Activated CD4-positive, alpha-beta T cell treated with anti-CD3 and anti-CD28 coated beads for 36 hours (primary cell): Measurements from ENCODE around the gene ITIH2. TPM values are rescaled to one million over a fixed set of nuclear protein-coding genes. Genes with fewer than 3 reads are reported as not detected.
"Not testable (repeated sequence)": the region's sequence is repeated elsewhere in the genome, so short reads cannot be mapped to it uniquely, and the experiment has no call there.

Experiments used
- ATAC-seq: fragments of 200-7000 bp; cut with Tn5 transposase; one replicate; pipeline ENCODE4 v1.10.0; 2021; ENCODE audit warnings: mild to moderate bottlenecking, moderate library complexity
- CTCF ChIA-PET: fragments of 350-600 bp; sonication (Branson Sonifier 250); formaldehyde crosslinking; loops from one replicate; lab custom pipeline; 2021; ENCODE audit warnings: antibody characterized with exemption; lab: Charles Lee
- POLR2A ChIA-PET: fragments of 350-600 bp; sonication (Branson Sonifier 250); formaldehyde crosslinking; loops from one replicate; lab custom pipeline; 2021; ENCODE audit warnings: antibody characterized with exemption, inconsistent platforms; lab: Charles Lee
- DNase-seq: peaks from one replicate; pipeline ENCODE4 v3.0.0-alpha.2; 2020
- H3K27ac Mint-ChIP-seq: one replicate; pipeline ENCODE4 v1.8.0; 2021; ENCODE audit warnings: mixed read lengths
- H3K27me3 Mint-ChIP-seq: one replicate; pipeline ENCODE4 v1.8.0; 2021; ENCODE audit warnings: mixed read lengths
- H3K36me3 Mint-ChIP-seq: one replicate; pipeline ENCODE4 v1.8.0; 2021; ENCODE audit warnings: low read depth, mixed read lengths
- H3K4me1 Mint-ChIP-seq: one replicate; pipeline ENCODE4 v1.8.0; 2021; ENCODE audit warnings: mixed read lengths
- H3K4me3 Mint-ChIP-seq: one replicate; pipeline ENCODE4 v1.8.0; 2021; ENCODE audit warnings: mild to moderate bottlenecking, moderate library complexity, mixed read lengths
- H3K9me3 Mint-ChIP-seq: one replicate; pipeline ENCODE4 v1.8.0; 2021; ENCODE audit warnings: low read depth, mixed read lengths
- intact Hi-C, 2 experiments: fragments of 100-400 bp; cut with DNase I in 1 of 2; cut with micrococcal nuclease in 1 of 2; formaldehyde crosslinking; loops; one replicate each; pipeline versions ENCODE4 v1.14.2 to v1.15.1; 2022 to 2024; cut with DNase I, micrococcal nuclease
- total RNA-seq, 2 experiments: library from RNA; stranded (reverse); gene quantifications; one replicate each; pipeline ENCODE4 v1.2.3, GENCODE V29; 2021

Gene ITIH2
- total RNA-seq, 2 experiments from 2014 or later: not detected

- DNase-seq: no peak
- intact Hi-C loops: no loop called here
- Mint-ChIP-seq H3K4me1 (no peaks in the 10 kb centered on the region), H3K36me3 (no peaks in the 10 kb centered on the region), H3K9me3 (no peaks in the 10 kb centered on the region), H3K4me3 (no peak overlapping the region), H3K27me3 (peaks cover 6% of the 10 kb centered on the region), H3K27ac (no peak overlapping the region)
- ChIA-PET POLR2A (no interaction called here), CTCF (no interaction called here)
- no peak for ATAC-seq
Observed at GRCh38 chr10:7710446-7710845, 7.3 kb downstream of the ITIH2 start.

- H3K27me3 Mint-ChIP-seq, H3K36me3 Mint-ChIP-seq, H3K9me3 Mint-ChIP-seq, H3K4me1 Mint-ChIP-seq, intact Hi-C loops, POLR2A ChIA-PET, CTCF ChIA-PET, ATAC-seq, H3K27ac Mint-ChIP-seq, DNase-seq, H3K4me3 Mint-ChIP-seq: not testable (repeated sequence)
Observed at GRCh38 chr10:7711075-7711474, 8.0 kb downstream of the ITIH2 start.

GRCh38 chr10:7715515-7715914 lies 12.4 kb downstream of the ITIH2 start:
- H3K4me1 Mint-ChIP-seq: no peaks in the 10 kb centered on the region
- intact Hi-C loops: no loop called here
- ChIA-PET POLR2A (no interaction called here), CTCF (interaction anchor here (1.6 kb wide), 1 partner anchor 25 kb away, joined by 3 read pairs; no protein-coding TSS in a partner anchor)
- DNase-seq (no peak), ATAC-seq (no peak)
- peaks cover 4% of the 10 kb centered on the region for H3K27me3 Mint-ChIP-seq
- H3K27ac Mint-ChIP-seq: no peak overlapping the region
- no peaks in the 10 kb centered on the region for H3K9me3 Mint-ChIP-seq
- no peak overlapping the region for H3K4me3 Mint-ChIP-seq
- H3K36me3 Mint-ChIP-seq: no peaks in the 10 kb centered on the region

GRCh38 chr10:7717767-7718166 lies 14.7 kb downstream of the ITIH2 start:
- DNase-seq (no peak), ATAC-seq (no peak)
- Mint-ChIP-seq H3K27ac (no peak overlapping the region), H3K4me1 (no peaks in the 10 kb centered on the region), H3K9me3 (no peaks in the 10 kb centered on the region), H3K4me3 (no peak overlapping the region), H3K36me3 (no peaks in the 10 kb centered on the region), H3K27me3 (peaks cover 4% of the 10 kb centered on the region)
- ChIA-PET CTCF (interaction anchor here (0.7 kb wide), 1 partner anchor 1438 kb away, joined by 3 read pairs; no protein-coding TSS in a partner anchor), POLR2A (no interaction called here)
- intact Hi-C loops: no loop called here

GRCh38 chr10:7718685-7719084 lies 15.6 kb downstream of the ITIH2 start:
- POLR2A ChIA-PET: no interaction called here
- H3K27me3 Mint-ChIP-seq: peaks cover 6% of the 10 kb centered on the region
- ATAC-seq (no peak), DNase-seq (no peak)
- no peak overlapping the region for H3K4me3 Mint-ChIP-seq
- H3K36me3 Mint-ChIP-seq: no peaks in the 10 kb centered on the region
- H3K4me1 Mint-ChIP-seq: no peaks in the 10 kb centered on the region
- CTCF ChIA-PET: interaction anchor here (0.7 kb wide), 1 partner anchor 28 kb away, joined by 3 read pairs; no protein-coding TSS in a partner anchor
- no peaks in the 10 kb centered on the region for H3K9me3 Mint-ChIP-seq
- intact Hi-C loops: no loop called here
- no peak overlapping the region for H3K27ac Mint-ChIP-seq

- Mint-ChIP-seq H3K27me3 (peaks cover 6% of the 10 kb centered on the region), H3K27ac (no peak overlapping the region), H3K4me1 (no peaks in the 10 kb centered on the region), H3K36me3 (no peaks in the 10 kb centered on the region), H3K4me3 (no peak overlapping the region), H3K9me3 (no peaks in the 10 kb centered on the region)
- intact Hi-C loops: no loop called here
- CTCF ChIA-PET: interaction anchor here (0.6 kb wide), 1 partner anchor 197 kb away, joined by 3 read pairs; no protein-coding TSS in a partner anchor
- ATAC-seq: no peak
- no peak for DNase-seq
- POLR2A ChIA-PET: no interaction called here
Observed at GRCh38 chr10:7720478-7720877, 17.4 kb downstream of the ITIH2 start.

- ATAC-seq (no peak), DNase-seq (no peak)
- ChIA-PET POLR2A (no interaction called here), CTCF (interaction anchor here (0.7 kb wide), 1 partner anchor 34 kb away, joined by 3 read pairs; no protein-coding TSS in a partner anchor)
- Mint-ChIP-seq H3K4me3 (no peak overlapping the region), H3K36me3 (no peaks in the 10 kb centered on the region), H3K9me3 (no peaks in the 10 kb centered on the region), H3K27ac (no peak overlapping the region), H3K4me1 (no peaks in the 10 kb centered on the region), H3K27me3 (peaks cover 6% of the 10 kb centered on the region)
- intact Hi-C loops: no loop called here
Observed at GRCh38 chr10:7722927-7723529, 19.9 kb downstream of the ITIH2 start.

- DNase-seq (no peak), ATAC-seq (no peak)
- POLR2A ChIA-PET: no interaction called here
- H3K27ac Mint-ChIP-seq: no peak overlapping the region
- CTCF ChIA-PET: no interaction called here
- H3K4me1 Mint-ChIP-seq: no peaks in the 10 kb centered on the region
- no peaks in the 10 kb centered on the region for H3K36me3 Mint-ChIP-seq
- H3K27me3 Mint-ChIP-seq: peaks cover 6% of the 10 kb centered on the region
- no peak overlapping the region for H3K4me3 Mint-ChIP-seq
- H3K9me3 Mint-ChIP-seq: no peaks in the 10 kb centered on the region
- intact Hi-C loops: no loop called here
Observed at GRCh38 chr10:7734821-7735220, 31.7 kb downstream of the ITIH2 start.

GRCh38 chr10:7738536-7739407 lies 35.7 kb downstream of the ITIH2 start:
- no peak overlapping the region for H3K4me3 Mint-ChIP-seq
- ATAC-seq (no peak), DNase-seq (no peak)
- CTCF ChIA-PET: interaction anchor here (0.8 to 0.9 kb wide), 2 partner anchors 16 to 1216 kb away, joined by 3 read pairs; no protein-coding TSS in a partner anchor
- H3K36me3 Mint-ChIP-seq: no peaks in the 10 kb centered on the region
- intact Hi-C loops: no loop called here
- peaks cover 2% of the 10 kb centered on the region for H3K27me3 Mint-ChIP-seq
- H3K9me3 Mint-ChIP-seq: no peaks in the 10 kb centered on the region
- no peaks in the 10 kb centered on the region for H3K4me1 Mint-ChIP-seq
- POLR2A ChIA-PET: no interaction called here
- no peak overlapping the region for H3K27ac Mint-ChIP-seq

GRCh38 chr10:7744307-7744706 lies 41.2 kb downstream of the ITIH2 start:
- Mint-ChIP-seq H3K4me1 (no peaks in the 10 kb centered on the region), H3K36me3 (no peaks in the 10 kb centered on the region), H3K9me3 (no peaks in the 10 kb centered on the region), H3K27me3 (peaks cover 2% of the 10 kb centered on the region), H3K27ac (no peak overlapping the region), H3K4me3 (no peak overlapping the region)
- ATAC-seq (no peak), DNase-seq (no peak)
- intact Hi-C loops: no loop called here
- ChIA-PET CTCF (no interaction called here), POLR2A (no interaction called here)

GRCh38 chr10:7748637-7749036 lies 45.5 kb downstream of the ITIH2 start:
- DNase-seq, H3K27ac Mint-ChIP-seq, H3K4me3 Mint-ChIP-seq, POLR2A ChIA-PET, H3K4me1 Mint-ChIP-seq, ATAC-seq, H3K27me3 Mint-ChIP-seq, intact Hi-C loops, H3K9me3 Mint-ChIP-seq, CTCF ChIA-PET: not testable (repeated sequence)
- H3K36me3 Mint-ChIP-seq: peaks cover 14% of the 10 kb centered on the region
